ENCODE results near the gene KMT5B.

The KMT5B gene

GRCh38 chr11:68137833-68138232, 75.3 kb downstream of the KMT5B start:
- no peak for DNase-seq (ENCODE audit: low read depth, low spot score)
- TF ChIP-seq CTCF (IDR thresholded peaks at IDR 0.05; ENCODE audit: low read depth, low read length): no peak
- in situ Hi-C loops (cut with HindIII; ENCODE audit: low sequenced_read_pairs): no loop called here
- H3K4me3 ChIP-seq (ENCODE audit: low read depth, low read length): no peak overlapping the region

DNA sequence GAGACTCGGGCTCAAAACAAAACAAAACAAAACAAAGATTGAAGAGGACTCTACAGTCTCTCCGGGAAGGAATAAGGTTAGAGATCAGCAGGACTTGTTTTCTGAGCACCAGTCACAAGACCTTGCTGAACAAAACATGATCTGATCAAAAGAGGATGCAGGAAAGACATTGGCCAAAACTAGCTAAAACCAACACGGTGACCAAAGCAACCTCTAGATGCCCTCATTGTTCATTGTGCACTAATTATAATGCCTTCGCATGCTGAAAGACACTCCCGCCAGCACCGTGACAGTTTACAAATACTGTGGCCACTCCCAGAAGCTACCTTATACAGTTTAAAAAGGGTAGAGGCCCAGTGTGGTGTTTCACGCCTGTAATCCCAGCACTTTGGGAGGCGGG, 76.2 kb downstream of the KMT5B start:
- H3K4me3 ChIP-seq (ENCODE audit: low read depth, low read length): no peak overlapping the region
- in situ Hi-C loops (cut with HindIII; ENCODE audit: low sequenced_read_pairs): no loop called here
- DNase-seq (ENCODE audit: low read depth, low spot score): no peak
- no peak for TF ChIP-seq CTCF (IDR thresholded peaks at IDR 0.05; ENCODE audit: low read depth, low read length)

DNA sequence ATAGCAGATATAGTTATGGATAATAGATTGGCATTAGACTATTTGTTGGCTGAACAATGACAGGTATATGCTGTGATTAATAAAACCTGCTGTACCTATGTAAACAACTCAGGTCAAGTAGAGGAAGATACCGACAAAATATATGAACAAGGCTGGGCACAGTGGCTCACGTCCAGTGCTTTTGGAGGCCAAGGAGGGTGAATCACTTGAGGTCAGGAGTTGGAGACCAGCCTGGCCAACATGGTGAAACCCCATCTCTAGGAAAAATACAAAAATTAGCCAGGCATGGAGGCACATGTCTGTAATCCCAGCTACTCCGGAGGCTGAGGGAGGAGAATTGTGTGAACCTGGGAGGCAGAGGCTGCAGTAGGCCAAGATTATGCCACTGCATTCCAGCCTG, 77.9 kb downstream of the KMT5B start:
- no peak for DNase-seq (ENCODE audit: low read depth, low spot score)
- in situ Hi-C loops (cut with HindIII; ENCODE audit: low sequenced_read_pairs): no loop called here
- TF ChIP-seq CTCF (IDR thresholded peaks at IDR 0.05; ENCODE audit: low read depth, low read length): no peak
- H3K4me3 ChIP-seq (ENCODE audit: low read depth, low read length): no peak overlapping the region

DNA sequence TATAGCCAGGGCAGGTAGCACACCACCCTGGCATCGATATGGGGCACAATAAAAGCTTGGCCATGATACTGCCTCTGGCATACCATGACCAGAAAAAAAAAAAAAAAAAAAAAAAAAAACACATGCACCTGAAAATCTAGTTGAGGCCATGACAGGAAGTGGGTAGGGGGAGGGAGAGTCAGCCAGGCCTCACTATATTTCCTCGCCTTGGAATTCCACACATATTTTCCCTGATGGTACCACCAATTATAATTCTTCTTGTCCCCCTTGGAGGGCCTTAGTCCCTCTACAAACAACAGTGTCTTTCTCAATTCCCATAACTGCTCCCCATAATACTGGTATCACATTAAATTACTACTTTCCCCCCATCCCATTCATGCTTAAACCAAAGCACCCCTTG, 79.3 kb downstream of the KMT5B start:
- no peak for TF ChIP-seq CTCF (IDR thresholded peaks at IDR 0.05; ENCODE audit: low read depth, low read length)
- in situ Hi-C loops (cut with HindIII; ENCODE audit: low sequenced_read_pairs): no loop called here
- no peak overlapping the region for H3K4me3 ChIP-seq (ENCODE audit: low read depth, low read length)
- no peak for DNase-seq (ENCODE audit: low read depth, low spot score)

DNA sequence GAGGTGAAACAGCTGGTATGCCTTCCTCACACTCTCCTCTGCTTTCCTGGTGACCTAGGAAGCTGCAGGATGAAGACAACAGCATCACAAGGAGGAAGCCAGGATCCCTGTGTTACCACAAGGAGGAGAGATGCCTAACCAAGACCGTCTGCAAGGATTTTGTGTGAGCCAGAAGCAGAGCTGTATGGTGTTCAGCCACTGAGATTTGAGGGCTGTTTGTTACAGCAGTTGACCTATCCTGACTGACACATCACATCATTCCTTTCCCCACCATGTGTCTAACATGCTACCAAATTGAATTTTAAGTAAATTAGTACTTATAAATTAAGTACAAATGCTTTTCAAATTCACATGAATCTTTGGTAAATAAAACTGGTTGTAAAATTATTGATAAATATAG, 83.0 kb downstream of the KMT5B start:
- in situ Hi-C loops (cut with HindIII; ENCODE audit: low sequenced_read_pairs): no loop called here
- no peak for TF ChIP-seq CTCF (IDR thresholded peaks at IDR 0.05; ENCODE audit: low read depth, low read length)
- H3K4me3 ChIP-seq (ENCODE audit: low read depth, low read length): no peak overlapping the region
- DNase-seq (ENCODE audit: low read depth, low spot score): no peak

- peak; percentile 76 for DNase-seq (ENCODE audit: low read depth, low spot score)
- in situ Hi-C loops (cut with HindIII; ENCODE audit: low sequenced_read_pairs): no loop called here
- TF ChIP-seq CTCF (IDR thresholded peaks at IDR 0.05; ENCODE audit: low read depth, low read length): no peak
- H3K4me3 ChIP-seq (ENCODE audit: low read depth, low read length): peak overlapping the region; percentile 35
Measured at GRCh38 chr11:68128682-68129327, 84.3 kb downstream of the KMT5B start.

Data from astrocyte of the spinal cord (primary cell).